NCI-H2227 (cell line): Measurements from ENCODE around the gene ESRRA.

Experiments used
- DNase-seq: peaks from one replicate; lab custom pipeline; 2025; ENCODE audit not compliant: unreplicated experiment; lab: John Stamatoyannopoulos, UW

The ESRRA gene

GRCh38 chr11:64348383-64349024 lies 43.2 kb downstream of the ESRRA start:
- no peak for DNase-seq

GRCh38 chr11:64349025-64349387 lies 43.7 kb downstream of the ESRRA start:
- no peak for DNase-seq

GRCh38 chr11:64349404-64349803 lies 44.1 kb downstream of the ESRRA start:
- DNase-seq, result no peak

- DNase-seq, result no peak
Observed at GRCh38 chr11:64351136-64351631, 45.9 kb downstream of the ESRRA start.

- no peak for DNase-seq
Observed at GRCh38 chr11:64352099-64352994, 47.0 kb downstream of the ESRRA start.

- DNase-seq, result peak; percentile 25
Observed at GRCh38 chr11:64352995-64353714, 47.8 kb downstream of the ESRRA start.

- no peak for DNase-seq
Observed at GRCh38 chr11:64353715-64354506, 48.6 kb downstream of the ESRRA start.

- peak; percentile 39 for DNase-seq
Observed at GRCh38 chr11:64355078-64355940, 50.0 kb downstream of the ESRRA start.

GRCh38 chr11:64356498-64357411 lies 51.4 kb downstream of the ESRRA start:
- DNase-seq, result peak; percentile 59

GRCh38 chr11:64357446-64357845 lies 52.1 kb downstream of the ESRRA start:
- DNase-seq, result no peak

- no peak for DNase-seq
Observed at GRCh38 chr11:64357904-64358535, 52.7 kb downstream of the ESRRA start.

- DNase-seq, result no peak
Observed at GRCh38 chr11:64358536-64358906, 53.2 kb downstream of the ESRRA start.

GRCh38 chr11:64358907-64359711 lies 53.8 kb downstream of the ESRRA start, which contains the start of gene RPS6KA4:
Gene RPS6KA4, plus strand, starts transcription at chr11:64359162. Its CDS starts 74 bp downstream, at chr11:64359236.
- peak; percentile 76 for DNase-seq

GRCh38 chr11:64359712-64360445 lies 54.6 kb downstream of the ESRRA start:
- DNase-seq, result peak; percentile 46

GRCh38 chr11:64360448-64360921 lies 55.2 kb downstream of the ESRRA start:
- no peak for DNase-seq

- no peak for DNase-seq
Observed at GRCh38 chr11:64361659-64362058, 56.3 kb downstream of the ESRRA start.

- DNase-seq, result no peak
Observed at GRCh38 chr11:64362339-64362738, 57.0 kb downstream of the ESRRA start.
